SK-N-SH (cell line): ENCODE results near the gene AGBL1.

Experiments
- GABPA ChIP-seq: IDR thresholded peaks from 2 replicates; pipeline ENCODE4 v1.4.0; 2012; ENCODE audit warnings: low read depth, mild to moderate bottlenecking
- MEF2A ChIP-seq: IDR thresholded peaks from 2 replicates; pipeline ENCODE4 v1.4.0; 2012; ENCODE audit warnings: low read depth, borderline replicate concordance
- MXI1 ChIP-seq: IDR thresholded peaks from 2 replicates; pipeline ENCODE4 v1.6.1; 2012; ENCODE audit warnings: mild to moderate bottlenecking, low read depth, low read length, improper control_type of control experiment
- NFIC ChIP-seq: IDR thresholded peaks from 2 replicates; pipeline ENCODE4 v1.4.0; 2012; ENCODE audit warnings: borderline replicate concordance
- POLR2AphosphoS5 ChIP-seq: IDR thresholded peaks from 2 replicates; pipeline ENCODE4 v1.6.1; 2012; ENCODE audit warnings: low read depth, low read length
- TEAD4 ChIP-seq: IDR thresholded peaks from 2 replicates; pipeline ENCODE4 v1.4.0; 2012; ENCODE audit warnings: mild to moderate bottlenecking, borderline replicate concordance; ENCODE audit not compliant: insufficient read depth
- TF ChIP-seq, protein P1 (sequence below): fragments of 200-600 bp; sonication (generic); IDR thresholded peaks from 2 replicates; pipeline ENCODE4 v1.6.1; 2017; ENCODE audit warnings: antibody characterized with exemption, mild to moderate bottlenecking, moderate library complexity
- TF ChIP-seq, protein P2 (sequence below): fragments of 150-350 bp; IDR thresholded peaks from 2 replicates; pipeline ENCODE4 v1.6.1; 2017; ENCODE audit warnings: antibody characterized with exemption, low read length, low read depth, borderline replicate concordance
- TF ChIP-seq, protein P3 (sequence below): IDR thresholded peaks from 2 replicates; pipeline ENCODE4 v1.6.1; 2012; ENCODE audit warnings: mild to moderate bottlenecking, low read depth, low read length, moderate library complexity

DNA sequence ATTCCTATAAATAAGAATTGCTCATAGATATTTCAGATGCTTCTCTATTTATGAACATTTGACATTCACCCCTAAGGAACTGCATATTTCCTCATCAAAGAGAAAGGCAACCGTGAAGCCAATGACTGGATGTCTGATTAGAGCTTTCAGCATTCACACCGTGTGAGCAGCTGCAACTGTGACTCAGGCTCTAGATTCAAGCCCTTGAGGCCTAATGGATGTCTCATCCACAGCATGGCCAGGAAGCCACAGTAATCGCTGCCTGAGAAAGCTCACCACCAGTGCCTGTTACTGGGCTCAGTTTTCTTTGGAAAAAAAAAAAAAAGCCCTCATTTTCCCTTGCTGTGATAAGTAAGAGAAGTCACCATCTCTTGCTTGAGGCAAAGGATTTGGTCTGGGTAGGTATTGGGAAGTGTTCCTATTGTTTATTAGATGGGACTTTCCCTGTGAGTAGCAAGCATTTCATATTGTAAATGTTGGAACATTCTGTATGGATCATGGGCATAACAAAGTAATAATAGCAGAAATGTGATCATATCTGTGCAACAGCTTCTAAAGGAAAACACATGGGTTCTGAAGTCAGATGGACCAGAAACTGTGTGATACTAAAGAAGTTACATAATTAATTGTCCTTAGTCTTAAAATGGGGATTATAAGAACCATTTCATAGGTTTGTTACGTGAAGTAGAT, 783.7 kb downstream of the AGBL1 start:
- TF ChIP-seq TEAD4 (no peak), GABPA (no peak), MXI1 (no peak), POLR2AphosphoS5 (0 out of 2 replicates have a peak, but pooled peaks have one; percentile 14), NFIC (0 out of 2 replicates have a peak, but pooled peaks have one; percentile 24), MEF2A (no peak)
- TF ChIP-seq, protein P1, sequence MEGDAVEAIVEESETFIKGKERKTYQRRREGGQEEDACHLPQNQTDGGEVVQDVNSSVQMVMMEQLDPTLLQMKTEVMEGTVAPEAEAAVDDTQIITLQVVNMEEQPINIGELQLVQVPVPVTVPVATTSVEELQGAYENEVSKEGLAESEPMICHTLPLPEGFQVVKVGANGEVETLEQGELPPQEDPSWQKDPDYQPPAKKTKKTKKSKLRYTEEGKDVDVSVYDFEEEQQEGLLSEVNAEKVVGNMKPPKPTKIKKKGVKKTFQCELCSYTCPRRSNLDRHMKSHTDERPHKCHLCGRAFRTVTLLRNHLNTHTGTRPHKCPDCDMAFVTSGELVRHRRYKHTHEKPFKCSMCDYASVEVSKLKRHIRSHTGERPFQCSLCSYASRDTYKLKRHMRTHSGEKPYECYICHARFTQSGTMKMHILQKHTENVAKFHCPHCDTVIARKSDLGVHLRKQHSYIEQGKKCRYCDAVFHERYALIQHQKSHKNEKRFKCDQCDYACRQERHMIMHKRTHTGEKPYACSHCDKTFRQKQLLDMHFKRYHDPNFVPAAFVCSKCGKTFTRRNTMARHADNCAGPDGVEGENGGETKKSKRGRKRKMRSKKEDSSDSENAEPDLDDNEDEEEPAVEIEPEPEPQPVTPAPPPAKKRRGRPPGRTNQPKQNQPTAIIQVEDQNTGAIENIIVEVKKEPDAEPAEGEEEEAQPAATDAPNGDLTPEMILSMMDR, result no peak
- TF ChIP-seq, protein P2, sequence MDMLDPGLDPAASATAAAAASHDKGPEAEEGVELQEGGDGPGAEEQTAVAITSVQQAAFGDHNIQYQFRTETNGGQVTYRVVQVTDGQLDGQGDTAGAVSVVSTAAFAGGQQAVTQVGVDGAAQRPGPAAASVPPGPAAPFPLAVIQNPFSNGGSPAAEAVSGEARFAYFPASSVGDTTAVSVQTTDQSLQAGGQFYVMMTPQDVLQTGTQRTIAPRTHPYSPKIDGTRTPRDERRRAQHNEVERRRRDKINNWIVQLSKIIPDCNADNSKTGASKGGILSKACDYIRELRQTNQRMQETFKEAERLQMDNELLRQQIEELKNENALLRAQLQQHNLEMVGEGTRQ, result no peak
- TF ChIP-seq, protein P3, sequence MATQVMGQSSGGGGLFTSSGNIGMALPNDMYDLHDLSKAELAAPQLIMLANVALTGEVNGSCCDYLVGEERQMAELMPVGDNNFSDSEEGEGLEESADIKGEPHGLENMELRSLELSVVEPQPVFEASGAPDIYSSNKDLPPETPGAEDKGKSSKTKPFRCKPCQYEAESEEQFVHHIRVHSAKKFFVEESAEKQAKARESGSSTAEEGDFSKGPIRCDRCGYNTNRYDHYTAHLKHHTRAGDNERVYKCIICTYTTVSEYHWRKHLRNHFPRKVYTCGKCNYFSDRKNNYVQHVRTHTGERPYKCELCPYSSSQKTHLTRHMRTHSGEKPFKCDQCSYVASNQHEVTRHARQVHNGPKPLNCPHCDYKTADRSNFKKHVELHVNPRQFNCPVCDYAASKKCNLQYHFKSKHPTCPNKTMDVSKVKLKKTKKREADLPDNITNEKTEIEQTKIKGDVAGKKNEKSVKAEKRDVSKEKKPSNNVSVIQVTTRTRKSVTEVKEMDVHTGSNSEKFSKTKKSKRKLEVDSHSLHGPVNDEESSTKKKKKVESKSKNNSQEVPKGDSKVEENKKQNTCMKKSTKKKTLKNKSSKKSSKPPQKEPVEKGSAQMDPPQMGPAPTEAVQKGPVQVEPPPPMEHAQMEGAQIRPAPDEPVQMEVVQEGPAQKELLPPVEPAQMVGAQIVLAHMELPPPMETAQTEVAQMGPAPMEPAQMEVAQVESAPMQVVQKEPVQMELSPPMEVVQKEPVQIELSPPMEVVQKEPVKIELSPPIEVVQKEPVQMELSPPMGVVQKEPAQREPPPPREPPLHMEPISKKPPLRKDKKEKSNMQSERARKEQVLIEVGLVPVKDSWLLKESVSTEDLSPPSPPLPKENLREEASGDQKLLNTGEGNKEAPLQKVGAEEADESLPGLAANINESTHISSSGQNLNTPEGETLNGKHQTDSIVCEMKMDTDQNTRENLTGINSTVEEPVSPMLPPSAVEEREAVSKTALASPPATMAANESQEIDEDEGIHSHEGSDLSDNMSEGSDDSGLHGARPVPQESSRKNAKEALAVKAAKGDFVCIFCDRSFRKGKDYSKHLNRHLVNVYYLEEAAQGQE, result no peak
